Left renal cortex interstitium (tissue), 4 donors: ENCODE results near the gene LNX1. TPM values are rescaled to one million over a fixed set of nuclear protein-coding genes. Genes with fewer than 3 reads are reported as not detected.

ENCODE experiments used
- DNase-seq, 4 donors: peaks; one replicate each; pipeline ENCODE4 v3.0.0-alpha.2; 2013; ENCODE audit warnings: low read depth in 4 of 4, low spot score in 2 of 4, missing footprints in 1 of 4
- polyA plus RNA-seq, 4 donors: library from polyadenylated mRNA; unstranded; fragments of 120-200 nt; gene quantifications; one replicate each; pipeline ENCODE4 v1.2.1, GENCODE V29; 2013; ENCODE audit not compliant: insufficient read length in 4 of 4

LNX1 gene
- polyA plus RNA-seq, 4 donors: 15.8 to 17.8 (median 17.0) TPM

- no peak for DNase-seq
Measured at GRCh38 chr4:53601251-53601764, 10.0 kb upstream of the LNX1 start.

GRCh38 chr4:53599632-53600031 is 8.3 kb upstream of the LNX1 start:
- no peak for DNase-seq

- DNase-seq: no peak
Measured at GRCh38 chr4:53598901-53599300, 7.6 kb upstream of the LNX1 start.

- DNase-seq: no peak
Measured at GRCh38 chr4:53598483-53598882, 7.2 kb upstream of the LNX1 start.

DNA sequence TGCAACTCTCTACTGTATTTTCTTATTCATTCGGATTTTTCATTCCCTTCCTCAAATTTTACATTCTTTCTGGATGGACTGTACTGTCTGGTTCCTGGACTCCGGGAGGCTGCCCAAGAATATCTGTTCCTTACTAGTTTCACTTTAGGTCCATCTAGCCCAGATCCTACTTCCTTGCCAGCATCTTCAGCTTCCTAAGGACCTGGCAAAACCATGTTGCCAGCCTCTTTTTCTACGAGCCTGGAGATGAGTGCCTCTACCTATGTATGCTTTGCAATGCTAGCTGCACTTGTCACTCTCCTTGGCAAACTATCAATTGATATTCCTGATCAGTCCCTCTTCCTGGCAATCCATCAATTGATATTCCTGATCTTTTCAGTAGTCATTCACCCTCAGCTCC is 5.6 kb upstream of the LNX1 start:
- no peak for DNase-seq

DNA sequence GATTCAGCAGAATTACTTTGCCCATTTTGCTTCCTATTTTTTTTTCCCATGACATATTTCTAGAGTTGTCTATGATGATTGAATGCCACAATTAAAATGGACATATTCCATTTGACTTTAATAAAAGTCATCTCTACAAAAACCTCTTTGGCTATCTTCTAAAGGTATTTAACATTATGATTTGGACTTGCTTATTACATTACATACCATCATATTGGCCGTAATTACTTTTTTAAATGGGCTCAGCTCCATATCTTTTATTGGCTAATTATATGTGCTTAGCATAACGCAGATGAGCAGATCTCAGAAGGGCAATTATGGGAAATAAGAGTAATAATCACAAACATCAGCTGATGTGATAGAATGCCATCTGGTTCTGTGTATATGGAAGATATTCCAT is 4.5 kb upstream of the LNX1 start:
- DNase-seq: no peak

DNA sequence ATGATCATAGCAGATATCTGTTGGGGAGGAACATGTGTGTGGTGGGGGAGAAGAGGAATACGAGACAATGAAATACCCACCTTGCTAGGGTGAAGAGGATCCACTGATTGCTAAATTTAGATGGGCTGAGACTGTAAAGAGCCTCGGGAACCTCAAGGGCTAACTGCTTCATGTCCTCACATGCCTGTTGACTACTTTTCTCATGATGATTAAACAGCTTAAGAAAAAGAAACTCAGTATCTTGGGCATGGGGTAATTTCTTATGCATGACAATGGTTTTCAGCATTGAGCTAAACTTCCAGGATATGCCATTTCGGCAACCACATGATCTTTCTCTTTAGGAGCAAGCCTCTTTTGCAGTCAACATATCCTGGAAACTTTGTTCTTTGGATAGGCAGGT is 3.9 kb upstream of the LNX1 start:
- DNase-seq: no peak

- no peak for DNase-seq
Measured at GRCh38 chr4:53593765-53594164, 2.5 kb upstream of the LNX1 start.

DNA sequence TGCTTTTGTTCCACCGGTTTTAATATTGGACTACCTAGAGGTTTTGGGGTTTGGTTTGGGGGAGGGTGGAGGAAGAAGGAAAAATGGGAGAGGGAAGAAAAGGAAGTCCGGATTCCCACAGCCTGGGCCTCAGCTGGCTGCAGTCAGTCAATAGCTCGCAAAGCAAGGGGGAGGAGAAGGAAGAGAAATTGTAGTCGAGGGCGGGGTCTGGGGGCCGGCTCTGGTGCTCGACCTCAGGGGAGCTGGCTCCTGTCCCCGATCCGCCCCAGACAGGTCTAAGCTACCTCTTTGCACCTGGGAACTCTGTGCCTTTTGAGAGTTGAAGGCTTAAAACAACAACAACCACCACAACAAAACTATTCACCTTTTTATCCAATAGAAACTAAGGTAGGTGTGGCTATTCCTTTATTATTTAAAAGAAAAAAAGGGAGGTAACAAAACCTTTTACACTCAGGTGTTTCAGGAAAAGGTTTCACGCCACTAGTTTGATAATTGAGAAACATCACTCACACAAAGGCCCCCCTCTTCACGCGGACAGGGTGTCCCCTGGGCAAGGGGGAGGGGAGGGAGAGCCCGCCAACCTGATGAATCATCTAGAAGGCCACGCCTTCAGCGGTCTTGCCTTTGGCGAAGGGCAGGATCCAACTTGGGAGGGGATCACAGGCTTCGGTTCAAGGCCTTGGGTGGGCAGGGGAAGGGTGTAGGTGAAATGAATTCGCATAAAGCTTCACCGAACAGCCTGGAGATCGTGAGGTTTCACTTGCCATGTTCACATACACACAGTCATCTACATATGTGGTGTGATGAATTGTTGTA is 1.6 kb upstream of the LNX1 start:
- no peak for DNase-seq

GRCh38 chr4:53592122-53592521 is 836 bp upstream of the LNX1 start:
- no peak for DNase-seq

- no peak for DNase-seq
Measured at GRCh38 chr4:53590187-53590586, 1.1 kb downstream of the LNX1 start.

DNA sequence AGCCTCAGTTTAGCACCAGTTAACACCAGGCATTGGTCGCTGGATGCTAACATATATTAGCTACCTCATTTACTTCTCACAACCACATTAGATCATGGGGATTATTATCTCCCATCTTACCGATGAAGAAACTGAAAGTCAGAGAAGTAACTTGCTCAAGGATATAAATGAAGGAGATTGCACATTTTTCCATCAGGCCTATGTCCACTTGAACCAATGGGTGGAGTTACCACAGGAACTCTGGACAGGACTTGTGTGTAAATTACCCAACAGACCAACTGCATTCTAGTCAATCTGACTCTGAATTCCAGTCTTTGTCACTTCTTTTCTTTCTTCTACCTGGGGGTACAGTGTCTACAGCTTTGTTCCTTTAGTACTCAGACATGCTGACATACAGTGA is 1.8 kb downstream of the LNX1 start:
- DNase-seq: no peak

GRCh38 chr4:53587135-53587534 is 4.2 kb downstream of the LNX1 start:
- DNase-seq: no peak

DNA sequence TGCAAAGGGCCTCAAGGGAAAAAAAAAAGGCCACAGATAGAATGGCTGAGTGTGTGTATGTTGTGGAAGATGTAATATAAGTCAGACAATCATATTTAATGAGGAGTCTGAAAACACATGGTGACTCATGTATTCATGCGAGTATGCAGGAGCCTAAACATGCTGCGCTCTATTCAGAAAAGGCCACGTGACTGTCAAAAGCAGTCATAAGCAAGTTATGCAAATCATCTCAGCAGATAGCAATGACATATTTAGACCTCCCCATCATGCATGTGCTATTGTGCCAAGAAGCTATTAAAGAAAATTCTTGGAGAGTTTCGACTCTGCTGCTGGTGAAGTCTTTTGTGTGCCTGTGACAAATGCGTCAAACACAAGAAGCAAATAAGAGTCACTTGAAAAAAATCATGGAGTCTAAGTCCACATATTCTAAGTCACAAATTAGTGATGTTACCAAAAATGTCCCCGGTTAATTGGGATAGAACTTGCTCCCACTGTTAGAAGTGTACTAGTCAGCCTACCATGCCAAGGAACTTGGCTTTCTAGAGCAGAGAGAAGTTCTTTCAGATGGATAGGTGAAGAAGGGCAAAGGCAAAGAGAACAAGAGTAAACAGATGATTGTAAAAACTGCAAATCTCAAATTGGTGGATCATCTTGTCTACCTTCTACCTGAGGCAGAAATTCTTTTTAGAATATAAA is 5.0 kb downstream of the LNX1 start:
- DNase-seq: no peak

GRCh38 chr4:53584658-53585057 is 6.6 kb downstream of the LNX1 start:
- DNase-seq: no peak

DNA sequence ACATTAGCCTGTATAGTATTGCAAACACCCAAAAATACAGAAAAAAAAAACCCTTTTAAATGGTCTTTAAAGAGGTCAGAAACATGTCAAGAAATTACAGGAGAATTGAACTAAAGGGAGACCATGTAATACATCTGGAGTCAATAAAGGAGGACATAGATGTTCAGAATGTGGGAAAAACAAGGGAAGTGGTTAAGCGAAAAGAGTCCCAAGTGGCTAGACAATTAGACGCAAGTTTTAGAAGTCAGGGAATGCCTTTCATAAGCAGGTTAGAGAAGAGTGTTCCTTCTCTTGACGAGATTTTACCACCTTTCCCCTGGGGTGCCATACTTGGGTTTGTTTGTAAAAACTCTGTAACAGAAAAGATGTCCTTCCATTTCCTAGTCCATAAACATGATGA is 7.8 kb downstream of the LNX1 start:
- DNase-seq: no peak

- no peak for DNase-seq
Measured at GRCh38 chr4:53582194-53582593, 9.1 kb downstream of the LNX1 start.

GRCh38 chr4:53580274-53580673 is 11.0 kb downstream of the LNX1 start:
- DNase-seq: no peak

- DNase-seq: no peak
Measured at GRCh38 chr4:53579826-53580225, 11.5 kb downstream of the LNX1 start.

- peak in 3 of 4 donors; percentile 46 to 73 (median 67) for DNase-seq
Measured at GRCh38 chr4:53576676-53577372, 14.5 kb downstream of the LNX1 start.

GRCh38 chr4:53576071-53576617 is 15.1 kb downstream of the LNX1 start:
- no peak for DNase-seq
